Measurements from ENCODE around the gene SERPINI2. TPM values are rescaled to one million over a fixed set of nuclear protein-coding genes. Genes with fewer than 3 reads are reported as not detected.
A peak's percentile ranks its signal among the peaks of the same experiment; 100 is the strongest.
"Not testable (repeated sequence)": the region's sequence is repeated elsewhere in the genome, so short reads cannot be mapped to it uniquely, and the experiment has no call there.

The SERPINI2 gene
- total RNA-seq, 1 experiment from 2014 or later = not detected

GRCh38 chr3:167450675-167451074 is 23.2 kb downstream of the SERPINI2 start:
- no peak for DNase-seq (ENCODE audit: low read depth)

GRCh38 chr3:167450195-167450594 is 23.6 kb downstream of the SERPINI2 start:
- DNase-seq (ENCODE audit: low read depth) = no peak

GRCh38 chr3:167445491-167445890 is 28.4 kb downstream of the SERPINI2 start:
- DNase-seq (ENCODE audit: low read depth) = no peak

GRCh38 chr3:167441256-167441655 is 32.6 kb downstream of the SERPINI2 start:
- DNase-seq (ENCODE audit: low read depth) = no peak

- no peak for DNase-seq (ENCODE audit: low read depth)
Measured at GRCh38 chr3:167437428-167438139, 36.3 kb downstream of the SERPINI2 start.

- not testable (repeated sequence) for DNase-seq (ENCODE audit: low read depth)
Measured at GRCh38 chr3:167426962-167427361, 46.9 kb downstream of the SERPINI2 start.

- not testable (repeated sequence) for DNase-seq (ENCODE audit: low read depth)
Measured at GRCh38 chr3:167422396-167422795, 51.4 kb downstream of the SERPINI2 start.

- no peak for DNase-seq (ENCODE audit: low read depth)
Measured at GRCh38 chr3:167409611-167410010, 64.2 kb downstream of the SERPINI2 start.

- DNase-seq (ENCODE audit: low read depth) = peak; percentile 87
Measured at GRCh38 chr3:167406876-167407492, 66.9 kb downstream of the SERPINI2 start.

GRCh38 chr3:167397826-167398225 is 76.0 kb downstream of the SERPINI2 start:
- no peak for DNase-seq (ENCODE audit: low read depth)

GRCh38 chr3:167396075-167396474 is 77.8 kb downstream of the SERPINI2 start:
- DNase-seq (ENCODE audit: low read depth) = no peak

- no peak for DNase-seq (ENCODE audit: low read depth)
Measured at GRCh38 chr3:167394003-167394402, 79.8 kb downstream of the SERPINI2 start.

Other genes with a start within 250 kb of the SERPINI2 start
- 0.30 TPM in 1 of 2 replicates, not detected in the other for gene ZBBX, start 93.7 kb downstream of the SERPINI2 start, total RNA-seq (2014; rRNA removed; shearing (Covaris generic))
- not detected in 2 replicates for gene WDR49, start 179.9 kb upstream of the SERPINI2 start, total RNA-seq (2014; rRNA removed; shearing (Covaris generic))

Data from HT1080 (cell line).